ENCODE results near the gene PIEZO2.

PIEZO2 gene

DNA sequence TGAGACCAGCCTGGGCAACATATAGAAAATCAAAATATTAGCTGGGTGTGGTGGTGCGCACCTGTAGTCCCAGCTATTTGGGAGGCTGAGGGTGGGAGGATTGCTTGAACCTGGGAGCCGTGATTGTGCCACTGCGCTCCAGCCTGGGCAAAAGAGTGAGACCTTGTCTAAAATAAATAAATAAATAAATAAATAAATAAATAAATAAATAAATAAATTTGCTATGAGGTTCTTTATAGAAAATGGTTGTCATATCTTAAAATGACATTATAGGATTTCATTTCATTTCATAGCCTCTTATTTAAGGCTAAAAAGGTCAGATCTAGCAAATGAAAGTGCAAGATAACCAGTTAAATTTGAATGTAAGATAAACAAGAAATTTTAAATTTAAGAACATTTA is 430.6 kb downstream of the PIEZO2 start:
- no peak for DNase-seq

DNA sequence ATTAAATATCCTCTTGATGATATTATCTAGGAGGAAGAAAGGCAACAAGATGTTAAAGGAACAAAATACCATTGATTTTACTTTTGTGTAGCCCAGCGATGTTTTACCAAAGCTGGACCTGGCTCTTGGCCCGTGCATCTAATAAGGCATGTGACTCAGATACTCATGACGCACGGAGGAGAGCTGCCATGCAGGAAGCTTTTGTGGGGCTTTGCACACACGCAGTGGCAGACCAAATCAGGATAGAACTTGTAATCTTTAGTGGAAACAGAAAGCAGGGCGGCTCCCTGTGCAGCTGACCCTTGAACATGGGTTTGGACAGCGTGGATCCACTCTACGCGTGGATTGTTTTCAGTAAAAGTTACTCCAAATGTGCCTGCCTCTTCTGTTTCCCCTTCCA is 433.6 kb downstream of the PIEZO2 start:
- DNase-seq = no peak

DNA sequence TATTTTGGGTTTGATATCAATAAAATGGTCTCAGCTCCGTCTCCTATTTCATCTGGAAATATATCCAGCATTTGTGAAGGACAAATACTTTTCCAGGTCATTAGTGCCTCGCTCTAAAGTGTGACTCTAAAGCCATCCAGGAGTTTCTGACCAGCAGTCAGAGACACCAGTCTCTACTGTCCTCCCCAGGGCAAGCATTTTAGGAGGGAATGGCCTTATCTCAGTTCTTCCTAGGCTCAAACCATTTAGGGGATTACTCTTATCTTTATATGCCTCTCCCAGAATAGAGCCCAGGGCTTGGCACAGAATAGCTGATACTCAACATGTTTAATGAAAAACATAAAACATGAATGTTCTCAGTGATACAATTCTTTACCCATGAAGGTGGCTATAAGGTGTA is 436.0 kb downstream of the PIEZO2 start:
- no peak for DNase-seq

DNA sequence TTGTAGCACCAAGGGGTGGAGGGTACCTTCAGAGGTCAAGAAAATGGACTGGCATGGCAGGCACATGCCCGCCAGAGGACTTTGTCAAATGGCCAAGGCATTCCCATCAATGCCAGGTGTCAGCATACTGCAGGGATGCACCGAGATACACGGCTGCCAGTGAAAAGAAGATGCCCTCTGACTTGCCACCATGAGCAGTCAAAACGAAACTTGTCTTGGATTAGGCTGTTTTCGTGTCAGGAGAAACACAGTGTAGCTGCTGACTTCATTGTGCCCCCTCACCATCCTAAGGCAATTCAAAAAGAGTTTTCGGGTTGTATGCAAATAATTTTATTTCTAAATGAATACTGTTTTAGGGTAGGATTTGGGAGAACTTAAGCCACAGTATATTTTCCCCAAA is 442.1 kb downstream of the PIEZO2 start:
- no peak for DNase-seq

DNA sequence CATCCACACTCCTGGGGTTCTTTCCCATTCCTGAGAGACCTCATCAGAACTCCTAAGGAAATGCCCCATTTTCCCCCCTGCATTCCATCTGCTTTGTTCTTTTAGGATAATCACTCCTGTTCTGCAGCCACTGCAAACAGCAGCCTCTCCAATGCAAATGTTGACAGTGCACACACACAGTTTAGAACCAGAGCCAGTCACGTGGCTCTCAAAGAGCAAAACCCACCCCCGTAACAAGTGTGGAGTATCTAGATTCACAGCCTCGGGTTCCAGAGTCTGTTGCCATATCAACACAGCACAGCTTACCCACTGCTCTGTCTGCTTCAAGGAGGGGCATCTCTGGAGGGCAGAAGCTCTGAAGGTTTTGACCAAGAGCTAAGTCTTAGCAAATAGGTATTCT is 443.6 kb downstream of the PIEZO2 start:
- no peak for DNase-seq

DNA sequence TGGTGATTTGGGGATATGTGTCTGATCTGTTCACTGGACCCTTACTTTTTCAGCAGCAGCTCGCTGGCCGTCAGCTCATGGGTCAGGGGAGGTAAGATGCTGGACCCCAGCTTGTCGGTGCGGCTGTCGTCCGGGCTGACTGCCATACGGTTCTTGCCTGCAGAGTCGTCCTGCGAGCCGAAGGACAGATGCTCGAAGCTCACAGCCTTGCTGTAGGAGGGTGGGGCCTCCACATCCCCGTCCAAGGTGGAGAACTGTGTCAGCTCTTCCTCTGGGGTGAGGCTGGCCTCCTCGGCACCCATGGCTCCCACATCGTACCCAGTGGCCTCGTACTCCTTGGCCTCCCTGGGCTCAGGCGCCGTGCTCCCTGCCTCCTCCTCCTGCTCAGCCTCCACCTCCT is 444.1 kb downstream of the PIEZO2 start:
- no peak for DNase-seq

DNA sequence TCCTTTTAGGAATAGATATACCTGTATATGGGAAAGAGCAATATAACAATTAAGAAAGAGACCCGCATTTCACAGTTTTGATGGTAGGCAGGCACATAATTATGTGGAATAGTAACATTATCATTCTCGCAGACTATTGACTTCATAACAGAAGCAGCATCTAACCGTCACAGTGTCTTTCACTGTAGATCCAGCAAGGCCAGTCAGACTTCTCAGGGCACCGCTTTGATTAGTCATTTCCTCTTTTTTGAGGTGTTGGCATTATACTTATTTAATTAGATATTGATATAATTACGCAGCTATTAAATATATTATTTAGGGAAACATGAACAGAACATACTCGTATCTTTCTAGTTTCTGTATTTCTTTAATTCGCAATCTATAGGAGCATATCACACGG is 447.2 kb downstream of the PIEZO2 start:
- DNase-seq = no peak

DNA sequence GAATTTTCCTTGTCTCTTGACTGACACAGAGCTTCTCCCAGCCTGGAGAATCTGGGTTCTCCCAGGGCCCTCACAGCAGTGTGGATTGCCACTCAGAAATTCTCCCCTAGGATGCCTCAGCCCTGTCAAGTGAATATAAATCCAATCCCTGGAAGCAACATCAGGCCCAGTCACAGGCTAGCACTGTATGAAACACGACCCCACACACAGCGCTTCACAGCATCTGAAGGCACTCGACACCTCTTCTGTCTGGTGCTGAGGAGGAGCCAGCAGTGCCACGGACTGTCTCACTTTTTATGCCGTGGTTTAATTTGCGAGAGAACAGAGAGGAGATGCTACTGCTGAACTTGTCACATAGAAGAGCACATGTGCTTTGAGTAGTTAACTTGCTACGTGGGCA is 459.0 kb downstream of the PIEZO2 start:
- no peak for DNase-seq

DNA sequence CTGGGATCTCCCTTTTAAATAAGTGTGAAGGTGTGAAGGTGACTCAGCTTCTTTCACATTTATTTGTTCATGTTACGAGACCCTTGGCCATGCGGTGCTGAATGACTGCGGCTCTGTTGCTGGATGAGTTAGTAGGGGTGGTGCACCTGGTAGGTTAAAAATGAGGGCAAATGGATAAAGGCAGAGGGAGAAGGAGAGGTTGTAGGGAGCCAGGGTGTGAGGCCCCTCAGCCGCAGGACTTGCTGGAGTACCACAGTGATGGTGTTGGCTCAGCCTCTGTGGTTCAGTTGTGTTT is 459.4 kb downstream of the PIEZO2 start:
- no peak for DNase-seq

DNA sequence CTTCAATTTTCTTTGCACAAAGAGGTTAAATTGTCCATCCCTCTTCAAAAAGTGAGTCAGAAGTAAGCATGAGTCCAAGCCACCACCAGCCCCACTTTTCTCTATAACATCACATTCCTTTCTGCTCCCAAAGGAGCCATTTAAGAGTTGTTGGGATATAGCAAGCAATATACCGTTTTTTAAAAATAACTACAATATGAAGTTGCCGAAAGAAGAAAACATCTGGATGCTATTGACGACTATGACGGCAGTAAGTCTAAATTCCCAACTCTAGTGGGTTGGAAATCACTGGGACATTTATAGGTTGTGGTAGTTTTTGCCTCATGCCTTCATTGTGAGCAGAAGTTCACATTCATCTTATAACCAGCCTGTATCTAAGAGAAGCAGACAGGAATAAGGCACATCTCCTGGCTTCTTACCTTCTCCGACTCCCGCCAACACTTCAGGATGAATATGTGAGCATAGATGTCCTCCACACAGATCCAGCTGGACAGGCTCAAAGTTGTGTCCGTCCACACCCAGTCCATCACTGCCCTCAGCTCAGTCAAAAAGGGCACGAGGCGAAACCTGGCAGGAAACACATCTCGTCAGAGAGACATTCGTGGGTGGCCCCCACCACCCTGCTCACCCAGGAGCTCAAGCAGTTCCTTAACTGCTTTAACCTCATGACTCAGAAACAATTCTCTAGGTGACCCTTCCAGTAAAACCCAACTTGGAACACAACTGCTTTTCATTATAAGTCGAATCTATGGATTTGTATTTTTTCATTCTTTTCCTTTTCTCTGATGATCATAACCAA is 459.9 kb downstream of the PIEZO2 start:
- no peak for DNase-seq

DNA sequence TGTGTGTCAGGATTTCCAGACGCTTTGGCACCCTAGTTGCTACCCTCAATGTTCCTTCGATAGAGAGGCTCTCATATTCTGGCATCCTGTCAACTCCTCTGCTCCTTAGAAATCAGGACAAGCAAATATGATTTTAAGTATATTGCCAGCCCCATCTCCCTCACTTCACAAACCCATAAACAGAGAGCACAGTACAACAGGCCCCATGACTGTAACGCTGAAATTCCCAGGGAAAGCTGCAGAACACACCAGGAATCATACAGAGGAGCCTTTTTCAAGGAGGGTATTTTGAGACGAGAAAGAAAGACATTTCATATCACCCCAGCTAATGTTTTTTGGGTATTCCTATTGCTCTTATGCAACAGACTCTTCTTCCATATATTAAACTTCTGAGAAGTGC is 460.6 kb downstream of the PIEZO2 start:
- DNase-seq = no peak

DNA sequence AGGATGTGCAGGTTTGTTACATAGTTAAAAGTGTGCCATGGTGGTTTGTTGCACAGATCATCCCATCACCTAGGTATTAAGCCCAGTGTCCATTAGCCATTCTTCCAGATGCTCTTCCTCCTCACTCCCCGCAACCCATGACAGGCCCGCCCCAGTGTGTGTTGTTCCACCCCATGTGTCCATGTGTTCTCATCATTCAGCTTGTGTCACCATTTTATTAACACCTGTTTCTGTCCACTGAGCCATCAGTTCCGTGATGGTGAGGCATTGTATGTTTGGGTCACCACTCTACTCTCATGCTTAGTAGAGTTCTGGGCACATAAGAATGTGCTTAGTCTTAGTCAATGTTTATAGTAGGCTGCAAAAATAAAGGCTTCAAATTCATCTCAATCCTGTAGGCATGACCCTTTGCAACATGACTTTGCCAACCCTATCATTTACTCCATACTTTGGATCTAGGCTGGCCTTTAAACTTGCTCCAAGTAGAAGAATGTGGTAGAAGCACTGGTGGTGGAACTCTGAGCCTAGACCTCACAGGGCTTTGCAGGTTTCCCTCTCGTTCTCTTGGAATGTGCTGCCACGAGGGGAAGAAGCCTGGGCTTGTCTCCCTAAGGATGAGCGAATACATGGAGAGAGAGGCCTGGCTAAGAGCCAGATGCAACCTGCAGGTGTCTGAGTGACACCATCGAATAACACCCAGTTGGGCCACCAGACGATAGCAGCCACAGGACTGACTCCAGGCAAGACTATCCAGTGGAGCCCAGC is 462.0 kb downstream of the PIEZO2 start:
- DNase-seq = no peak

DNA sequence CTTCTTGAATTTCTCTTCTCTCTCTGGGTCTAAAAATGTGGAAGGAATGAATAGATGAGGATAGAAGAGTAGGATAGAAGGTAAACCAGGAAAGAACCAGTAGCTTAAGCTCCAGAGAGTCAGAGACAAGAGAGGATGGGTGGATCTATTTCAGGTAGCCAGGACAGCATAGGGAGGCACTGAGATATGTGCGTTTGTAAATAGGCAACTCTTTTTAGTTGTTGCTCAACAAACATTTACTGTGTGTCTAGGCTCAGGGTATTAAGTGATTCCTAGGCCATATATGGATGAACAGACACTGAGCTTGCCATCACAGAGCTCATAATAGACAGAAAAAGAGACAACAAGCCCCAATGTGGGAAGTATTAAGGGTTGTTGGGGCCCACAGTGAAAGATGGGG is 463.1 kb downstream of the PIEZO2 start:
- DNase-seq = no peak

DNA sequence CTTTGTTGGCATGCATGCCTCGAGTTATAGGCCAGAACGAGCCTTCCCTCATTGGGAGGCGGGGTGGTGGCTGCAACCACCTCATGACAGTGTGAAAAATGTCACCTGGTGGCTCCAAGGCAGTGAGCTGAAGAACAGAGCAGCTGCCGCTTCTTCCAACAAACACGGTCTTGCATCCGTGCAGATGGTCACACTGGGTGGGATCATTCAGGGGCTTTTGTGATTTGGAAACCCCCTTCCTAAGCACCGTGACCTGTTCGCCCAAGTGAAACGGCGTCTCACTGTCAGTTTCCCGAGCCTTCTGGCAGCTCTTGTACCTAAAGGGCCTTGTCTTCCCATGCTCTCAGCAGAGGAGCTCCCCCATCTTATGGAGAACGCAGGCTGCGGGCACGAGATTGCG is 463.9 kb downstream of the PIEZO2 start:
- no peak for DNase-seq

DNA sequence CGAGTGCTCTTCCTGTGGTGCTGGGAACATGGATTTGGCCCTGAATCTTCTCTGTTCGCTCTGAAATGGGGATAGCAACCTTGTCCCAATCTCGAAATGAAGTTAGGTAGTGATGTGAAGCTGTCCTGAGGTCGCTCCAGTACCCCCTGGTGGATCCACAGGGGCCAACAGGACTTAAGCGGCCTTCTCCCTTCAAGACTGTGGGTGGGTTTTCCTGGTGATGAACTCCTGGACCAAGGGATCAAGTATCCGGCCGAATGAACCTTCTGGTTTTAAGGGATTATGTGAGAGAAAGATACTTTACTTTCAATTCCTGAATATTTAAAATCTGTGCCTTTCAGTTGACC is 467.0 kb downstream of the PIEZO2 start:
- no peak for DNase-seq

DNA sequence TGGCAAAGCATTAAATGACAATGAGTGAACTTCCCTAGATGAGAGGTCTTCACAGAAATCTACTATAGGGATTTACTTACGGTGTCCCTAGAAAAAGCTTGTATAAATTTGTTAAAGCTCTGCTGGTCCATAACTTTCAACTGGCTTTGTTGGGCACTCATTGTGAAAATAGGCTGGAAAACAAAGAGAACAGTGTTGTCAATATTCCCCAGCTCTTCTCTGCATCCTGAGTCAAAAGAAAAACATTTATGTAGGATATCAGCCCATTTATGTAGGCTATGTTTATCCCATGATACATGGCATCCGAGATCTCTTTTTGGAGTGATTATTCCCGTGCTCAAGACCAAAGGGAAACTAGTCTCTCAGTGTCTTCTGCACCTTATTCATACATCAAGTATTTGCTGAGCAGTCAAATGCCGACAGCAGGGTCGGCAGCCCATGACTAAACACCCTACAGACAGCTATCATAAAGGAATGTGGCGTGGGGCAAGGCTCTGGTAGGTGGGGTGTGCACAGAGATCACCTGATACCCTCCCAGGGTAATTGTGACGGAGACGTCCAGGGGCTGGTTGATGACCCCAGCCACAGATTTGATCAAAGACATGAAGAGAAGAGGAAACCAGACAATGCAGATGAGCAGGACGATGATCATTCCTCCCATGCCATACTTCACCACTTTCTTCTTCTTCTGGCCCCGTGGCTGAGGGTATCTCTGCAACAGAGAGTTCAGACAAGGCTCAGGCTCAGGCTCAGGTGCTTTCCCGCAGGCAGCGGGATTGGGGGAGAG is 467.6 kb downstream of the PIEZO2 start:
- no peak for DNase-seq

DNA sequence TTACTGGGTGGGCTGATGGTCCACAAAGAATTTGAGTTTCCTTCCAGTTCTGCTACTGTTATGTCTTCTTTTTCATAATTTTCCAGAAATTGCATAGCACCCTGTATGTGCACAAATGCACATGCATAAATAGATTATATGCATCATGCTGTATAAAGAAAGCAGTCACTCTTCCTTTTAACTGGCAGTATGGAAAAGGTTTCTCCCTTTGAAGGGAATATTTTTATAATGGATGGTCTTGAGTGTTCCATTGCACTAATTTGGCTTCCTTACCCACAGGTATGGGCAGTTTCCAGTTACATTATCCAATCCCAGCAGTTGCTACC is 469.1 kb downstream of the PIEZO2 start:
- no peak for DNase-seq

DNA sequence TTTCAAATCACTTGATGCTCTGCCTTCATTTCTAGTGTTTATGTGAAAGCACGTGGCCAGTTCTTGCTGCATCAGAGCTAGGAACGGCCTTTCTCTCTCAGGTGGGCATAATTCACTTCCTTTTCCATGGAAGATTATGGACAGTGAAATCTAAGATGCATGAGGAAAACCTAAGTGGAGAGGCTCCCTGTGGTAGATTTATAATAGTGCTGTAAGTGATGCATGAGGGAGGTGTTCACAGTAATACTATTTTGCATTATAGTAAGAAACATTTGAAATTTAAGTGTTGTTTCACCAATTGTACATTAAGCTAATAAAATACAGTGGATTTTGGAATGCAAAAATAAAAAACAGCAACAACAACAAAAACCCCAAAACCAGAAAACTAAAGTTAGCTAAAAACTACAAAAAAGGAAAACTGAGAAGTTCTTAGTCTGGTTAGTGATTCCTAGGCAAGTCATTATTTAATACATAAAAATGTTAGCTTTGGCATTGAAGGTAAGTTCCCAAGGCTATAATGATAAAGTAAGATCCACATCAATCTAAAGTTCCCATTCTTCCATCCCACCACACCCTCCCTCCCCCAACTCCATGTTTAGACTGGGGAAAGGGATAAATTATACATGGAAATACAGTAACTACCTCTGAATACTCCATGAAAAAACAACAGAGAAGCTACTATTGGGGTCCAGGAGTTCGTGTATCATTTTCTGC is 469.7 kb downstream of the PIEZO2 start:
- DNase-seq = no peak

DNA sequence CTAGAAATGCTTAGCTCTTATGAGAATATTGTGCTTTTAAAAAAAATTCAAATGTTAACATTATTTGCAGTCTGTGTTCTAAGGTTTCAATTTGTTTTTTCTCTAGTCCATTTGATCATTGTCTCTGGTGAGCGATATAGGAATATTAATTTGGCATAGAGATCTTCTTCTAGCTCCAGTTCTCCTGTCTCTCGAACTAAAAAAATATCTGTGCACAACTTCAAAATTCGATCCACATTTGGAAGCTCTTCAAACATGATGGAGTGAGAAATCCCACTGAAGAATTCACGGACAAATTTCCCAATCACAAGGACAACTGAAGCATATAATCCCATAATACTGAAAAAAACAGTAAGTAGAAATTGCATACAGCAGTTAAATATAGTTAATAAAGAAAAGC is 477.9 kb downstream of the PIEZO2 start:
- DNase-seq = no peak

DNA sequence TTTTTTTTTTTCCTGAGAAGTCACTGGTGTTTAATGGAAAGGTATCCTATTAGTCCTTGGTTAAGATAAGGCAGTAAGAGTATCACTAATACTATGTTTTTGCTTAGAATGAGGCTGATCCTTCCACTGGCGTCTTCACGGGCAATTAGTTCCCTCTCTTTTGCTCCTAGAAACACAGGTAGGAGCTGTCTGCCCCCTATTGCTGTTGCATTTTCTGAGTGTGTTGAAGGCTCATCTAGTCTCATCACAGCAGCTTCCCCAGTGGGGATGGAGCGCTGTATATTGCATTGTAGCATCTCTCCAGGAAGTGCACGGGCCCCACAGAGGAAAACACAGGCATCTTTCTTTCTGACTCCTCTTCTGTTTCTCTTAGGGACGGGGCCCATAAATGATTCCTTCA is 478.5 kb downstream of the PIEZO2 start:
- no peak for DNase-seq

DNA sequence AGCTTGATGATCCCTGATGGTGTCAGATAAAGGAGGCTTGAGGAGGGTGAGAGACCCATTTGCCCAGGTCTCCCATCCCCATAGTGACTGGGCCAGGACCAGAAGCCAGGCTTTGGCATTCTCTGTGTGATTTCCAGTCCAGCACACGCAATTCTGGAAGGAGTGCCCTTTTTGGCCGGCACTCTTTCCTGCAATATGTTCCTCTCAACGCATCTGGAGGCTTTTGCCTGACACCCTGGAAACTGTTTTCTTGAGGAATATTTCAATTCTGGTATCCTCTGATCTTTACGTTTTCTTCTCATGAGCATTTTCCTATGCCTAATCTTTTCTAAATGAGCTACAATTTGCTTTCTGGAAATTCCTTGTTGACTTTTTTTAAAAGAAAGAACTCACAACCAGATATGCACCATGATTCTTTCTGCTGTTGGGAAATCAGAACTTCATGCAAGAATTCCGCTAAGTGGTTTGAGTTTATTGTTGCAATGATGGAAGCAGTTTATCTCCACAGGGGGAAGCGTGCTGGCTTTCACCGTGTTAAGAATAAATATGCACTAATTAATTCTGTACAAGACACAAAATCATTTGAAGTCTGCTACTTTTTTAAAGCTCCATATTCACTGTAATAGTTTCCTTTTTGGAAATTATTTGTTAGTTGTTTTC is 479.8 kb downstream of the PIEZO2 start:
- no peak for DNase-seq

DNA sequence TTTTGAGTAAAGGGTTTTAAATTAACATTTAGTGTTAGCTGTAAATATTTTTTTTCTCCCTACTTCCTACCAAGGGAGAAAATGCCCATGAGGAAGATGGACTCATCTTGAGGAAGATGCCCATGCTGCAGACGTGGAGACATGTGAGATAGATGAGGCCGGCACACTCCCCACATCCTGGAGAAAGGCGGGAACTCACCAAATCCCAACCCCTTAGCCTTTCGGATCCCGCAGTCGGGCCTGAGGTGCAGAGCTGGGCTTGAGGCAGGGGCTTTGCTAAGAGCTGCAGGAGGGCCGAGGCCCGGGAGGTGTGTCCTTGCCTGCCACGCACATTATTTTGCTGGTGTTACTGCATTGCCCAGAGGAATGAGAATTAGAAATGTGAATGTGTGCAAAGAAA is 485.6 kb downstream of the PIEZO2 start:
- no peak for DNase-seq

DNA sequence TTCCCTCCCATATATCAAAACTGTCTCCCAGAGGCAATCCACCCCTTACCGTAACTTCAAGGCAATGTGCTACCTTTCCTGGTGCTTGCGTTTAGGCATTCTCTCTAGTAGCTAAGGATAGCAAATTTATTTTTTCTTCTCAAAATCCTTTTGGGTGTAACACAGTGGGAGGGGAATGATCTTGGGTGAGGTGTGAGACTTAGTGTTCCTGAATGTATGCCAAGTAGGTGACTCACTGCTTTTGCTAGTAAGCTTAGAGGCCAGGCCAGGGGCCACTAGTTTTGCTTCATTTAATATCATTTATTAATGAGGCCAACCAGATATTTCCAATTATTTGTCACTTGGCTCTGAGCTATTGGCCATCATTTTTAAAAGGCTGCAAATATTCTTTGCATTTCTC is 488.1 kb downstream of the PIEZO2 start:
- DNase-seq = no peak

Data from NCI-H1694 (cell line).